ENCODE measurements around the gene PODXL. TPM values are rescaled to one million over a fixed set of nuclear protein-coding genes. Genes with fewer than 3 reads are reported as not detected.

Gene PODXL
- total and polyA plus RNA-seq, 2 of the 8 experiments (the other 6 are each of a cell fraction or from before 2014, with no cell fraction given) = 638 to 925 TPM

DNA sequence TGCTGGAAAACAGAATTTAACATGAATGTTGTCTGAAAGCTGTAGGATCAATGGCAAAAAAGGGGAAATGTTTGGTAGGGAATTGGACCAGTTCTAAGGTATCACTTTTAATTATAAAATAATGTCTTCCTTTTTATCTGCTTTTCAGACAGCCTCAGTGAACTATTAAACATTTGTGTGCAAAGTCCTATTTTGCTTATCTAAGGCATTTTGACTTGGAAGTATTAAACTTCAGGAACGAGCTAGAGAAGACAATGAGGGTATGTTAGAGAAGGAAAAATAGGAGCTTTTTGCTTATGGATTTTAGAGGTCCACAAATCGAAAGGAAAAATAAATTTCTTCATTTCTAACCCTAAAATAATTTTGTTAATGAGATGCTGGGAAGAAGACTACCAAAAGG, 63.3 kb downstream of the PODXL start:
- 90% methylated on average over 2 of the region's 2 CpGs; no CpG with 5 or more reads in 1 of the 2 experiments for WGBS, 2 experiments (ENCODE audit: extremely low coverage in 1 of 2, insufficient coverage in 1 of 2, insufficient read length in 1 of 2, insufficient replicate concordance in 2 of 2, low coverage in 1 of 2, low lambda C conversion rate in 2 of 2, missing lambda C conversion rate in 1 of 2)
- H2BK12ac ChIP-seq (ENCODE audit: low read depth, low read length) = no peak overlapping the region
- peaks cover 0 to 3% (median 0%) of the 10 kb centered on the region in 4 experiments; a peak in 1 of 7 replicates for H3K4me1 ChIP-seq (replicated peaks in 1 of 4; ENCODE audit: control insufficient read depth in 3 of 4, insufficient read depth in 4 of 4, low read length in 3 of 4)
- no peaks in the 10 kb centered on the region for H3K79me2 ChIP-seq (ENCODE audit: control insufficient read depth in 1 of 2, insufficient read depth in 2 of 2, low read length in 2 of 2)
- DNase-seq (ENCODE audit: low read depth in 1 of 2, low spot score in 2 of 2) (no peak), FAIRE-seq (no peak)
- no peak overlapping the region for H2BK20ac ChIP-seq (ENCODE audit: low read length)
- H3K79me1 ChIP-seq (ENCODE audit: low read depth, low read length) = no peaks in the 10 kb centered on the region
- H4K5ac ChIP-seq (ENCODE audit: insufficient read length, low read depth, low read length) = no peak overlapping the region
- H3K9ac ChIP-seq (replicated peaks in 1 of 4; ENCODE audit: extremely low read depth in 1 of 4, low read depth in 3 of 4, low read length in 3 of 4) = no peak overlapping the region
- no peak overlapping the region for H4K8ac ChIP-seq (ENCODE audit: extremely low read depth, insufficient read depth, low read length)
- no peaks in the 10 kb centered on the region; the same call in 1 of the 2 replicates for H3K23me2 ChIP-seq (ENCODE audit: low read depth, low read length)
- ChIA-PET CTCF (ENCODE audit: partially characterized antibody) (interaction anchor here (0.7 to 2.7 kb wide), 10 partner anchors 10 to 596 kb away, joined by 3 to 17 read pairs (median 4); no protein-coding TSS in a partner anchor), POLR2A (ENCODE audit: partially characterized antibody) (interaction anchor here (0.6 to 2.6 kb wide), 7 partner anchors 9 to 383 kb away, joined by 3 to 12 read pairs (median 4); no protein-coding TSS in a partner anchor)
- H3K23ac ChIP-seq (ENCODE audit: insufficient read length) = no peak overlapping the region
- H3K4me3 ChIP-seq (ENCODE audit: extremely low read depth in 1 of 4, insufficient read depth in 2 of 4, low read depth in 3 of 4, low read length in 4 of 4) = no peak overlapping the region
- no peak overlapping the region for H3K56ac ChIP-seq (replicated peaks; ENCODE audit: insufficient read length, low read depth, low read length)
- H3K9me3 ChIP-seq (ENCODE audit: insufficient read depth in 2 of 2, low read depth in 1 of 2, low read length in 1 of 2) = no peaks in the 10 kb centered on the region
- H4K91ac ChIP-seq (replicated peaks; ENCODE audit: insufficient read length, low read length) = no peak overlapping the region
- peaks cover 0 to 8% (median 3%) of the 10 kb centered on the region in 4 experiments; a peak in 3 of 8 replicates for H3K36me3 ChIP-seq (ENCODE audit: control insufficient read depth in 2 of 4, insufficient read depth in 4 of 4, low read length in 3 of 4)
- no peak for TF ChIP-seq EGR1 (IDR thresholded peaks at IDR 0.05; ENCODE audit: borderline replicate concordance, low read depth, low read length)
- no peak overlapping the region for H3K4me2 ChIP-seq (ENCODE audit: insufficient read depth in 1 of 2, low read depth in 2 of 2, low read length in 2 of 2)
- H2AFZ ChIP-seq (ENCODE audit: low read length) = no peak overlapping the region
- no peaks in the 10 kb centered on the region for H3K27me3 ChIP-seq (replicated peaks in 1 of 4; ENCODE audit: control insufficient read depth in 3 of 4, extremely low read depth in 1 of 4, insufficient read depth in 3 of 4, low read length in 3 of 4)
- H2BK15ac ChIP-seq (ENCODE audit: low read length) = no peak overlapping the region
- H3K4ac ChIP-seq (replicated peaks; ENCODE audit: insufficient read length, low read depth, low read length) = no peak overlapping the region
- peaks cover 0 to 2% of the 10 kb centered on the region in 2 experiments for H4K20me1 ChIP-seq (replicated peaks in 1 of 2; ENCODE audit: control insufficient read depth in 1 of 2, insufficient read depth in 2 of 2, low read length in 2 of 2)
- no peak overlapping the region for H2AK5ac ChIP-seq (ENCODE audit: low read depth, low read length)
- H2BK5ac ChIP-seq (ENCODE audit: low read depth, low read length) = no peak overlapping the region
- H3K27ac ChIP-seq (ENCODE audit: low read depth, low read length) = no peak overlapping the region
- no peak overlapping the region for H3K18ac ChIP-seq (ENCODE audit: extremely low read depth, low read length)
- H3K14ac ChIP-seq (ENCODE audit: insufficient read length) = no peak overlapping the region
- H2BK120ac ChIP-seq (replicated peaks; ENCODE audit: low read depth, low read length) = no peak overlapping the region

All from H1 (cell line).